ENCODE measurements around the gene YWHAQ. TPM values are rescaled to one million over a fixed set of nuclear protein-coding genes. Genes with fewer than 3 reads are reported as not detected.

The YWHAQ gene
- total and polyA plus RNA-seq, 2 donors from 2014 or later: 168 to 262 TPM

GRCh38 chr2:9539531-9539930 is 91.3 kb downstream of the YWHAQ start:
- Histone ChIP-seq H3K27ac (ENCODE audit: low read depth in 2 of 2, low read length in 2 of 2) (peak overlapping the region in 1 of 2 donors; percentile 64), H3K36me3 (ENCODE audit: control insufficient read depth in 2 of 3, insufficient read depth in 3 of 3, low read length in 3 of 3) (no peaks in the 10 kb centered on the region), H3K27me3 (ENCODE audit: control insufficient read depth, insufficient read depth, low read length) (no peaks in the 10 kb centered on the region), H3K9me3 (ENCODE audit: control insufficient read depth in 2 of 3, insufficient read depth in 1 of 3, low read length in 3 of 3) (no peaks in the 10 kb centered on the region), H3K9ac (ENCODE audit: low read length in 3 of 3) (no peak overlapping the region), H3K4me1 (ENCODE audit: control insufficient read depth in 2 of 3, insufficient read depth in 2 of 3, low read depth in 1 of 3, low read length in 3 of 3) (peaks cover 0 to 5% (median 0%) of the 10 kb centered on the region in 3 donors), H3K4me3 (ENCODE audit: low read length in 3 of 3) (no peak overlapping the region)
- FAIRE-seq: no peak
- no peak for TF ChIP-seq CTCF (IDR thresholded peaks at IDR 0.05; ENCODE audit: borderline replicate concordance, extremely low read depth, insufficient read depth)
- DNase-seq: no peak
- intact Hi-C loops (cut with DNase I): no loop called here

- DNase-seq: peak in 2 of 5 donors; percentile 27 to 56
- Histone ChIP-seq H3K9me3 (ENCODE audit: control insufficient read depth in 2 of 3, insufficient read depth in 1 of 3, low read length in 3 of 3) (no peaks in the 10 kb centered on the region), H3K4me1 (ENCODE audit: control insufficient read depth in 2 of 3, insufficient read depth in 2 of 3, low read depth in 1 of 3, low read length in 3 of 3) (peaks cover 0 to 5% (median 0%) of the 10 kb centered on the region in 3 donors), H3K4me3 (ENCODE audit: low read length in 3 of 3) (no peak overlapping the region), H3K36me3 (ENCODE audit: control insufficient read depth in 2 of 3, insufficient read depth in 3 of 3, low read length in 3 of 3) (no peaks in the 10 kb centered on the region), H3K9ac (ENCODE audit: low read length in 3 of 3) (no peak overlapping the region), H3K27me3 (ENCODE audit: control insufficient read depth, insufficient read depth, low read length) (no peaks in the 10 kb centered on the region), H3K27ac (ENCODE audit: low read depth in 2 of 2, low read length in 2 of 2) (peak overlapping the region in 1 of 2 donors; percentile 24)
- intact Hi-C loops (cut with DNase I): no loop called here
- FAIRE-seq: peak; percentile 93
- TF ChIP-seq CTCF (IDR thresholded peaks at IDR 0.05; ENCODE audit: borderline replicate concordance, extremely low read depth, insufficient read depth): no peak
Measured at GRCh38 chr2:9538000-9538507, 92.7 kb downstream of the YWHAQ start.

GRCh38 chr2:9536504-9536903 is 94.3 kb downstream of the YWHAQ start:
- H3K9ac ChIP-seq (ENCODE audit: low read length in 3 of 3): no peak overlapping the region
- intact Hi-C loops (cut with DNase I): no loop called here
- peaks cover 0 to 5% (median 0%) of the 10 kb centered on the region in 3 donors for H3K36me3 ChIP-seq (ENCODE audit: control insufficient read depth in 2 of 3, insufficient read depth in 3 of 3, low read length in 3 of 3)
- H3K4me1 ChIP-seq (ENCODE audit: control insufficient read depth in 2 of 3, insufficient read depth in 2 of 3, low read depth in 1 of 3, low read length in 3 of 3): peaks cover 0 to 5% (median 0%) of the 10 kb centered on the region in 3 donors
- TF ChIP-seq CTCF (IDR thresholded peaks at IDR 0.05; ENCODE audit: borderline replicate concordance, extremely low read depth, insufficient read depth): no peak
- H3K9me3 ChIP-seq (ENCODE audit: control insufficient read depth in 2 of 3, insufficient read depth in 1 of 3, low read length in 3 of 3): no peaks in the 10 kb centered on the region
- H3K27me3 ChIP-seq (ENCODE audit: control insufficient read depth, insufficient read depth, low read length): no peaks in the 10 kb centered on the region
- no peak overlapping the region for H3K4me3 ChIP-seq (ENCODE audit: low read length in 3 of 3)
- FAIRE-seq (no peak), DNase-seq (no peak)
- H3K27ac ChIP-seq (ENCODE audit: low read depth in 2 of 2, low read length in 2 of 2): no peak overlapping the region

GRCh38 chr2:9535177-9535576 is 95.6 kb downstream of the YWHAQ start:
- DNase-seq (no peak), FAIRE-seq (no peak)
- Histone ChIP-seq H3K9me3 (ENCODE audit: control insufficient read depth in 2 of 3, insufficient read depth in 1 of 3, low read length in 3 of 3) (no peaks in the 10 kb centered on the region), H3K9ac (ENCODE audit: low read length in 3 of 3) (no peak overlapping the region), H3K36me3 (ENCODE audit: control insufficient read depth in 2 of 3, insufficient read depth in 3 of 3, low read length in 3 of 3) (peaks cover 0 to 5% (median 0%) of the 10 kb centered on the region in 3 donors), H3K4me1 (ENCODE audit: control insufficient read depth in 2 of 3, insufficient read depth in 2 of 3, low read depth in 1 of 3, low read length in 3 of 3) (peaks cover 0 to 5% (median 0%) of the 10 kb centered on the region in 3 donors), H3K27ac (ENCODE audit: low read depth in 2 of 2, low read length in 2 of 2) (no peak overlapping the region), H3K27me3 (ENCODE audit: control insufficient read depth, insufficient read depth, low read length) (no peaks in the 10 kb centered on the region), H3K4me3 (ENCODE audit: low read length in 3 of 3) (no peak overlapping the region)
- intact Hi-C loops (cut with DNase I): no loop called here
- TF ChIP-seq CTCF (IDR thresholded peaks at IDR 0.05; ENCODE audit: borderline replicate concordance, extremely low read depth, insufficient read depth): no peak
